SK-N-SH treated with all-trans-retinoic acid at 6 μM for 48 hours (cell line): ENCODE results near the gene RBFOX2.

Experiments
- ARNTL ChIP-seq: fragments of 450-650 bp; formaldehyde crosslinking; IDR thresholded peaks from 2 replicates; pipeline ENCODE4 v1.5.0; 2020; ENCODE audit warnings: low read depth, mild to moderate bottlenecking, moderate library complexity, borderline replicate concordance
- CSDC2 ChIP-seq: fragments of 250-450 bp; sonication (Bioruptor Pico); IDR thresholded peaks from 2 replicates; pipeline ENCODE4 v1.5.0; 2020; ENCODE audit warnings: mild to moderate bottlenecking, moderate library complexity
- RARB ChIP-seq: fragments of 250-450 bp; sonication (Bioruptor Pico); IDR thresholded peaks from 2 replicates; pipeline ENCODE4 v1.8.0; 2021; ENCODE audit warnings: mild to moderate bottlenecking, moderate library complexity
- ZC3H10 ChIP-seq: fragments of 250-450 bp; sonication (Bioruptor Pico); IDR thresholded peaks from 2 replicates; pipeline ENCODE4 v1.5.1; 2021; ENCODE audit warnings: mild to moderate bottlenecking, moderate library complexity
- ZFP3 ChIP-seq: fragments of 250-450 bp; sonication (Bioruptor Pico); IDR thresholded peaks from 2 replicates; pipeline ENCODE4 v1.5.0; 2020; ENCODE audit warnings: mild to moderate bottlenecking, moderate library complexity
- ZNF565 ChIP-seq: fragments of 450-650 bp; formaldehyde crosslinking; conservative IDR thresholded peaks from 2 replicates; pipeline ENCODE4 v1.5.0; 2020; ENCODE audit warnings: low read depth, mild to moderate bottlenecking, moderate library complexity
- TF ChIP-seq, protein P1 (sequence below): fragments of 250-450 bp; sonication (Bioruptor Pico); IDR thresholded peaks from 2 replicates; pipeline ENCODE4 v1.5.1; 2020; ENCODE audit warnings: low read depth, mild to moderate bottlenecking, moderate library complexity
- TF ChIP-seq, protein P2 (sequence below): fragments of 250-450 bp; sonication (Bioruptor Pico); IDR thresholded peaks from 2 replicates; pipeline ENCODE4 v1.5.0; 2020; ENCODE audit warnings: mild to moderate bottlenecking, moderate library complexity
- TF ChIP-seq, protein P3 (sequence below): fragments of 250-450 bp; sonication (Bioruptor Pico); IDR thresholded peaks from 2 replicates; pipeline ENCODE4 v1.8.0; 2021; ENCODE audit warnings: low read depth, mild to moderate bottlenecking, moderate library complexity, borderline replicate concordance

DNA sequence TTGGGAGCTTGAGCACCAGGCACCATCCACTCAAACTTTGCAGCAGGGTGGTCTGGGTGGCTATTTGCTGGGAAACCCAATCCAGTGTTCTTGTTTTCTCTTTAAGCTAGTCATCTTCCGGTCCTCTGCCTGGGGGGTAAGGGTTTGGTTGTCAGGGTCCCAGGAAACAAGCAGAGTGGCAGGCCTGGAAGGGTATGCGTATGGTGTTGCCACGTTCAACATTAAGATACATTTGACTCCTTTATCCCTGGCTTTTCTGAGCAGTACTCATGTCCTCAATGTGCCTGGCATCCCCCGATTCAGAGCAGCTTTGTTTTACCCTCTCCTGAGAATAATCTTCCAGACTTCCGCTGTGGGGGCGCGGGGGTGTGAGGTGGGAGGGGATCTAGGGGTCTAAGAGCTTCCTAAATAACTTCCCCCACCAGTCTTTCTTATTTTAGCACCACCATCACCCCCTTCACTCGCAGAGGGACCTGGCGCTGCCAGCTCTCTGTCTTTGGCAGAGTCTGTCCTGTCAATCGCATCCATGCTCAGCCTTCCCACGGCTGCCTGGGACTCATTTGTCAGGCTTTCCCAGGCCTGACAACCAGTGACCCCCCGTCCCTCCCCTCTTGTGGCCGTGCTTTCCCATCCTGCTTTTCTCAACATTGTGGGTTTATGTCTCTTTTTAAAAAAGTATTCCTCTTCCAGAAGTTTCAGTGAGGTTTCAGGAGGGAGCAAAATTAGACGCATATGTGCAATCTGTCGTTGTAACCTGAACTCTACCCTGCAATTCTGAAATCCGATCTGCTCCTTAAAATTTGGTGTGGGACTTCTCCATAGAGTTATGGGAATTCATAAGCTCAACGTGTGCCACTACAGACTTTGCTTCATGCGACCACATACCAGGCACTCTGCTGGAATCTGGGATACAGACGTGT, 27.0 kb upstream of the RBFOX2 start:
- no peak for TF ChIP-seq ARNTL (CRISPR knock-in tag)
- TF ChIP-seq ZFP3 (CRISPR knock-in tag): no peak
- no peak for TF ChIP-seq CSDC2
- TF ChIP-seq, protein P1, sequence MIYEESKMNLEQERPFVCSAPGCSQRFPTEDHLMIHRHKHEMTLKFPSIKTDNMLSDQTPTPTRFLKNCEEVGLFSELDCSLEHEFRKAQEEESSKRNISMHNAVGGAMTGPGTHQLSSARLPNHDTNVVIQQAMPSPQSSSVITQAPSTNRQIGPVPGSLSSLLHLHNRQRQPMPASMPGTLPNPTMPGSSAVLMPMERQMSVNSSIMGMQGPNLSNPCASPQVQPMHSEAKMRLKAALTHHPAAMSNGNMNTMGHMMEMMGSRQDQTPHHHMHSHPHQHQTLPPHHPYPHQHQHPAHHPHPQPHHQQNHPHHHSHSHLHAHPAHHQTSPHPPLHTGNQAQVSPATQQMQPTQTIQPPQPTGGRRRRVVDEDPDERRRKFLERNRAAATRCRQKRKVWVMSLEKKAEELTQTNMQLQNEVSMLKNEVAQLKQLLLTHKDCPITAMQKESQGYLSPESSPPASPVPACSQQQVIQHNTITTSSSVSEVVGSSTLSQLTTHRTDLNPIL (CRISPR knock-in tag): no peak
- TF ChIP-seq, protein P2, sequence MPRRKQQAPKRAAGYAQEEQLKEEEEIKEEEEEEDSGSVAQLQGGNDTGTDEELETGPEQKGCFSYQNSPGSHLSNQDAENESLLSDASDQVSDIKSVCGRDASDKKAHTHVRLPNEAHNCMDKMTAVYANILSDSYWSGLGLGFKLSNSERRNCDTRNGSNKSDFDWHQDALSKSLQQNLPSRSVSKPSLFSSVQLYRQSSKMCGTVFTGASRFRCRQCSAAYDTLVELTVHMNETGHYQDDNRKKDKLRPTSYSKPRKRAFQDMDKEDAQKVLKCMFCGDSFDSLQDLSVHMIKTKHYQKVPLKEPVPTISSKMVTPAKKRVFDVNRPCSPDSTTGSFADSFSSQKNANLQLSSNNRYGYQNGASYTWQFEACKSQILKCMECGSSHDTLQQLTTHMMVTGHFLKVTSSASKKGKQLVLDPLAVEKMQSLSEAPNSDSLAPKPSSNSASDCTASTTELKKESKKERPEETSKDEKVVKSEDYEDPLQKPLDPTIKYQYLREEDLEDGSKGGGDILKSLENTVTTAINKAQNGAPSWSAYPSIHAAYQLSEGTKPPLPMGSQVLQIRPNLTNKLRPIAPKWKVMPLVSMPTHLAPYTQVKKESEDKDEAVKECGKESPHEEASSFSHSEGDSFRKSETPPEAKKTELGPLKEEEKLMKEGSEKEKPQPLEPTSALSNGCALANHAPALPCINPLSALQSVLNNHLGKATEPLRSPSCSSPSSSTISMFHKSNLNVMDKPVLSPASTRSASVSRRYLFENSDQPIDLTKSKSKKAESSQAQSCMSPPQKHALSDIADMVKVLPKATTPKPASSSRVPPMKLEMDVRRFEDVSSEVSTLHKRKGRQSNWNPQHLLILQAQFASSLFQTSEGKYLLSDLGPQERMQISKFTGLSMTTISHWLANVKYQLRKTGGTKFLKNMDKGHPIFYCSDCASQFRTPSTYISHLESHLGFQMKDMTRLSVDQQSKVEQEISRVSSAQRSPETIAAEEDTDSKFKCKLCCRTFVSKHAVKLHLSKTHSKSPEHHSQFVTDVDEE (CRISPR knock-in tag): no peak
- no peak for TF ChIP-seq ZC3H10 (CRISPR knock-in tag)
- TF ChIP-seq RARB: no peak
- TF ChIP-seq ZNF565 (CRISPR knock-in tag): no peak
- TF ChIP-seq, protein P3, sequence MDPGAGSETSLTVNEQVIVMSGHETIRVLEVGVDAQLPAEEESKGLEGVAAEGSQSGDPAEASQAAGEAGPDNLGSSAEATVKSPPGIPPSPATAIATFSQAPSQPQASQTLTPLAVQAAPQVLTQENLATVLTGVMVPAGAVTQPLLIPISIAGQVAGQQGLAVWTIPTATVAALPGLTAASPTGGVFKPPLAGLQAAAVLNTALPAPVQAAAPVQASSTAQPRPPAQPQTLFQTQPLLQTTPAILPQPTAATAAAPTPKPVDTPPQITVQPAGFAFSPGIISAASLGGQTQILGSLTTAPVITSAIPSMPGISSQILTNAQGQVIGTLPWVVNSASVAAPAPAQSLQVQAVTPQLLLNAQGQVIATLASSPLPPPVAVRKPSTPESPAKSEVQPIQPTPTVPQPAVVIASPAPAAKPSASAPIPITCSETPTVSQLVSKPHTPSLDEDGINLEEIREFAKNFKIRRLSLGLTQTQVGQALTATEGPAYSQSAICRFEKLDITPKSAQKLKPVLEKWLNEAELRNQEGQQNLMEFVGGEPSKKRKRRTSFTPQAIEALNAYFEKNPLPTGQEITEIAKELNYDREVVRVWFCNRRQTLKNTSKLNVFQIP (CRISPR knock-in tag): no peak
